Tibial artery (tissue), 4 donors: Measurements from ENCODE around the gene CTCF.

Experiments
- DNase-seq, 2 donors: peaks; one replicate each; pipeline ENCODE4 v3.0.0-alpha.2; 2019
- H3K27ac ChIP-seq, 2 donors: fragments of 200-600 bp; sonication (generic) in 1 of 2; 1 replicate in 1 of 2; 2 replicates in 1 of 2; pipeline ENCODE4 v1.5.1; 2018 to 2019; ENCODE audit warnings: mild to moderate bottlenecking in 1 of 2
- H3K27me3 ChIP-seq, 2 donors: fragments of 200-600 bp; sonication (generic) in 1 of 2; one replicate each; pipeline versions ENCODE4 v1.5.1 to v1.6.0; 2016 to 2019
- H3K36me3 ChIP-seq, 3 donors: fragments of 200-600 bp; sonication (generic) in 2 of 3; one replicate each; pipeline ENCODE4 v1.5.1; 2016 to 2019; ENCODE audit warnings: mild to moderate bottlenecking in 2 of 3
- H3K4me1 ChIP-seq, 4 donors: fragments of 200-600 bp; sonication (generic) in 2 of 4; 1 replicate in 3 of 4; 2 replicates in 1 of 4; pipeline ENCODE4 v1.5.1; 2016 to 2019
- H3K4me3 ChIP-seq, 2 donors: fragments of 200-600 bp; sonication (generic) in 1 of 2; 1 replicate in 1 of 2; 2 replicates in 1 of 2; pipeline ENCODE4 v1.5.1; 2018 to 2019; ENCODE audit warnings: mild to moderate bottlenecking in 2 of 2
- H3K9me3 ChIP-seq, 3 donors: fragments of 200-600 bp; sonication (generic) in 1 of 3; one replicate each; pipeline ENCODE4 v1.5.1; 2016 to 2019
- CTCF ChIP-seq, 2 experiments: fragments of 200-600 bp in 1 of 2; fragments of 450-650 bp in 1 of 2; IDR thresholded peaks; one replicate each; pipeline ENCODE4 v1.5.1; 2017 to 2019; ENCODE audit warnings: antibody characterized with exemption in 2 of 2, mild to moderate bottlenecking in 1 of 2, moderate library complexity in 1 of 2
- intact Hi-C: fragments of 100-400 bp; cut with DNase I; formaldehyde crosslinking; loops from one replicate; pipeline ENCODE4 v1.15.0; 2023; ENCODE audit warnings: low total_unique reads

Gene CTCF

GRCh38 chr16:67658849-67659674 lies 96.7 kb downstream of the CTCF start:
- Histone ChIP-seq H3K36me3 (peaks cover 0 to 46% (median 20%) of the 10 kb centered on the region in 3 donors), H3K9me3 (no peaks in the 10 kb centered on the region), H3K4me3 (peak overlapping the region; percentile 68 to 80), H3K27me3 (peaks cover 0 to 19% of the 10 kb centered on the region in 2 donors), H3K4me1 (peaks cover 0 to 24% (median 22%) of the 10 kb centered on the region in 4 donors), H3K27ac (peak overlapping the region; percentile 91 to 97)
- no peak for DNase-seq
- no peak for TF ChIP-seq CTCF (IDR thresholded peaks at IDR 0.05)
- intact Hi-C loops, result no loop called here

- intact Hi-C loops, result no loop called here
- peaks cover 0 to 53% (median 20%) of the 10 kb centered on the region in 3 donors for H3K36me3 ChIP-seq
- H3K9me3 ChIP-seq, result no peaks in the 10 kb centered on the region
- H3K4me3 ChIP-seq, result peak within 1 kb of the TSS; percentile 68 to 80
- TF ChIP-seq CTCF (IDR thresholded peaks at IDR 0.05), result no peak
- H3K27me3 ChIP-seq, result peaks cover 0 to 11% of the 10 kb centered on the region in 2 donors
- DNase-seq, result peak; percentile 89 to 94
- H3K4me1 ChIP-seq, result peaks cover 0 to 24% (median 21%) of the 10 kb centered on the region in 4 donors
- H3K27ac ChIP-seq, result peak within 1 kb of the TSS; percentile 91 to 97
Observed at GRCh38 chr16:67659675-67660563, 97.6 kb downstream of the CTCF start, which contains the start of gene ACD. Gene ACD (minus strand): TSS chr16:67660260. CDS start chr16:67660220, 40 bp downstream.

DNA sequence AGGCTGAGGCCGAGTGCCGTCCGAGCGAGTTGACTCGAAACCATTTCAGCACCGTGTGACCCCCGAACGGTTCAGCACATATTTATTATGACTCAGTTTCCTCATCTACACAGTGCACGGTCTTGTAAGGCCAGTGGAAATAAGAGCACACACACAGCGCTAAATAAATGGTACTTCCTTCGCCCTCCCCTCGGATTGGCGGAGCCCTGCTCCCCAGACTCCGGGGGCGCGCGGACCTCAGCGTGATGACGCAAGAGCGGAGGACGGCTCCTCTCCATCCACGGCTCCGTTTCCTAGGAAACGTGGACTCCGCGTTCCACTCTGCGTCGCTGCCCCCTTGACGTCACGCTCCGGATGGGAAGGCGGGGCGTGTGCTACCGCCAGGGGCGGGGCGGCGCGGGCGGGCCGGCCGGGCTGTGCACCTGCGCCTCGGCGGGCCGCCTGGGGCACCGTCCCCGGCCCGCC lies 98.3 kb downstream of the CTCF start, which contains the start of gene PARD6A:
PARD6A (plus strand) TSS at position 397 of the 465 bp plus-strand sequence. CDS start 79 bp downstream, outside the sequence.
- H3K27ac ChIP-seq, result peak within 1 kb of the TSS; percentile 91 to 97
- intact Hi-C loops, result no loop called here
- DNase-seq, result peak; percentile 95 to 97
- H3K27me3 ChIP-seq, result peaks cover 0 to 5% of the 10 kb centered on the region in 2 donors
- H3K4me3 ChIP-seq, result peak within 1 kb of the TSS; percentile 68 to 80
- H3K4me1 ChIP-seq, result peaks cover 0 to 25% (median 21%) of the 10 kb centered on the region in 4 donors
- no peaks in the 10 kb centered on the region for H3K9me3 ChIP-seq
- H3K36me3 ChIP-seq, result peaks cover 0 to 54% (median 20%) of the 10 kb centered on the region in 3 donors
- peak in 1 of 2 experiments; percentile 39 for TF ChIP-seq CTCF (IDR thresholded peaks at IDR 0.05)

DNA sequence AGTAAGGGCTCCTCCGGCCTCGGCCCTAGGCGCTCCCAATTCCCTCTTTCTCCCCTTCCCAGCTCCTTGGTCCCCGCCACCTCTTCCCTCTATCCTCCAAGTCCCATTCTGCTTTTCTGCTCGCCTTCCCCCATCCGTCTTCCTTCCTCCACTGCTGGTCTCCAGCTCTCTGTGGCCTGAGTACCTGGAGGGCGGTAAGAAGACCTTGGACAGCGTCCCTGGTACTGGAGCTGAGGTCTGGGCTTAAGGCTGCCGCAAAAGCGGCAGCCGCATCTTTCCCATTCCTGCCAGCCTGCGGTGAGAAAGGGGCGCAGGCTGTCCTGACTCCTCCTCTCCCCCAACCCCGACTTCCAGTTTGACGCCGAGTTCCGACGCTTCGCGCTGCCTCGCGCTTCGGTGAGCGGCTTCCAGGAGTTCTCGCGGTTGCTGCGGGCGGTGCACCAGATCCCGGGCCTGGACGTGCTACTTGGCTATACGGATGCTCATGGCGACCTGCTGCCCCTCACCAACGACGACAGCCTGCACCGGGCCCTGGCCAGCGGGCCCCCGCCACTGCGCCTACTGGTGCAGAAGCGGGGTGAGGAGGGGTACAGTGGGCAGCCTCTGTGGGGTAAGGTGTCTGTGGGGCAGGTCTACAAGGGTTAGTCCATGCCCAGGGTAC lies 98.9 kb downstream of the CTCF start:
- H3K27ac ChIP-seq, result peak overlapping the region; percentile 91 to 97
- intact Hi-C loops, result no loop called here
- H3K9me3 ChIP-seq, result no peaks in the 10 kb centered on the region
- DNase-seq, result peak in 1 of 2 donors; percentile 63
- no peak for TF ChIP-seq CTCF (IDR thresholded peaks at IDR 0.05)
- H3K27me3 ChIP-seq, result peaks cover 0 to under 1% of the 10 kb centered on the region in 2 donors
- H3K4me3 ChIP-seq, result peak overlapping the region; percentile 68 to 80
- peaks cover 0 to 31% (median 28%) of the 10 kb centered on the region in 4 donors for H3K4me1 ChIP-seq
- H3K36me3 ChIP-seq, result peaks cover 0 to 52% (median 20%) of the 10 kb centered on the region in 3 donors
